ENCODE measurements around the gene ANO8.

ANO8 gene

GRCh38 chr19:17346109-17346671, 11.5 kb upstream of the ANO8 start:
- H3K4me1 ChIP-seq (ENCODE audit: control insufficient read depth, insufficient read depth, low read length, unreplicated experiment), result peaks cover 12% of the 10 kb centered on the region
- no peak overlapping the region for H2AFZ ChIP-seq (ENCODE audit: low read length, unreplicated experiment)
- H3K27ac ChIP-seq (ENCODE audit: low read depth, low read length), result no peak overlapping the region

GRCh38 chr19:17341845-17342244, 7.2 kb upstream of the ANO8 start:
- H3K27ac ChIP-seq (ENCODE audit: low read depth, low read length), result no peak overlapping the region
- no peaks in the 10 kb centered on the region for H3K27me3 ChIP-seq (ENCODE audit: insufficient read depth, low read length)
- H3K79me2 ChIP-seq (ENCODE audit: control insufficient read depth, insufficient read depth, low read length, unreplicated experiment), result peaks cover 3% of the 10 kb centered on the region
- no peak overlapping the region for H2AFZ ChIP-seq (ENCODE audit: low read length, unreplicated experiment)
- peaks cover 5% of the 10 kb centered on the region for H3K4me1 ChIP-seq (ENCODE audit: control insufficient read depth, insufficient read depth, low read length, unreplicated experiment)
- H3K4me3 ChIP-seq (ENCODE audit: low read depth, low read length), result no peak overlapping the region
- H3K36me3 ChIP-seq (ENCODE audit: insufficient read depth, low read length), result no peaks in the 10 kb centered on the region; the same call in 1 of the 2 replicates

More at GRCh38 chr19:17346109-17346671, 11.5 kb upstream of the ANO8 start:
- Histone ChIP-seq H3K79me2 (ENCODE audit: control insufficient read depth, insufficient read depth, low read length, unreplicated experiment) (no peaks in the 10 kb centered on the region), H3K27me3 (ENCODE audit: insufficient read depth, low read length) (no peaks in the 10 kb centered on the region), H3K36me3 (ENCODE audit: insufficient read depth, low read length) (no peaks in the 10 kb centered on the region), H3K4me3 (ENCODE audit: low read depth, low read length) (no peak overlapping the region)

- no peaks in the 10 kb centered on the region; the same call in 1 of the 2 replicates for H3K36me3 ChIP-seq (ENCODE audit: insufficient read depth, low read length)
- no peak overlapping the region for H3K4me3 ChIP-seq (ENCODE audit: low read depth, low read length)
- no peak overlapping the region for H2AFZ ChIP-seq (ENCODE audit: low read length, unreplicated experiment)
- H3K27ac ChIP-seq (ENCODE audit: low read depth, low read length), result no peak overlapping the region
- H3K4me1 ChIP-seq (ENCODE audit: control insufficient read depth, insufficient read depth, low read length, unreplicated experiment), result peaks cover 5% of the 10 kb centered on the region
- peaks cover 3% of the 10 kb centered on the region for H3K79me2 ChIP-seq (ENCODE audit: control insufficient read depth, insufficient read depth, low read length, unreplicated experiment)
- H3K27me3 ChIP-seq (ENCODE audit: insufficient read depth, low read length), result no peaks in the 10 kb centered on the region
Observed at GRCh38 chr19:17341386-17341785, 6.7 kb upstream of the ANO8 start.

GRCh38 chr19:17340871-17341357, 6.3 kb upstream of the ANO8 start:
- Histone ChIP-seq H3K4me1 (ENCODE audit: control insufficient read depth, insufficient read depth, low read length, unreplicated experiment) (peaks cover 5% of the 10 kb centered on the region), H2AFZ (ENCODE audit: low read length, unreplicated experiment) (no peak overlapping the region), H3K27ac (ENCODE audit: low read depth, low read length) (no peak overlapping the region), H3K27me3 (ENCODE audit: insufficient read depth, low read length) (no peaks in the 10 kb centered on the region), H3K36me3 (ENCODE audit: insufficient read depth, low read length) (no peaks in the 10 kb centered on the region; the same call in 1 of the 2 replicates), H3K4me3 (ENCODE audit: low read depth, low read length) (no peak overlapping the region), H3K79me2 (ENCODE audit: control insufficient read depth, insufficient read depth, low read length, unreplicated experiment) (peaks cover 3% of the 10 kb centered on the region)

GRCh38 chr19:17340302-17340870, 5.7 kb upstream of the ANO8 start:
- Histone ChIP-seq H3K36me3 (ENCODE audit: insufficient read depth, low read length) (no peaks in the 10 kb centered on the region; the same call in 1 of the 2 replicates), H3K4me1 (ENCODE audit: control insufficient read depth, insufficient read depth, low read length, unreplicated experiment) (peaks cover 5% of the 10 kb centered on the region), H3K27me3 (ENCODE audit: insufficient read depth, low read length) (no peaks in the 10 kb centered on the region), H3K27ac (ENCODE audit: low read depth, low read length) (no peak overlapping the region), H3K4me3 (ENCODE audit: low read depth, low read length) (no peak overlapping the region), H2AFZ (ENCODE audit: low read length, unreplicated experiment) (no peak overlapping the region), H3K79me2 (ENCODE audit: control insufficient read depth, insufficient read depth, low read length, unreplicated experiment) (peaks cover 3% of the 10 kb centered on the region)

GRCh38 chr19:17339088-17339741, 4.6 kb upstream of the ANO8 start:
- Histone ChIP-seq H3K27me3 (ENCODE audit: insufficient read depth, low read length) (no peaks in the 10 kb centered on the region), H2AFZ (ENCODE audit: low read length, unreplicated experiment) (no peak overlapping the region), H3K4me3 (ENCODE audit: low read depth, low read length) (no peak overlapping the region; the same call in 1 of the 2 replicates), H3K27ac (ENCODE audit: low read depth, low read length) (no peak overlapping the region), H3K4me1 (ENCODE audit: control insufficient read depth, insufficient read depth, low read length, unreplicated experiment) (peaks cover 5% of the 10 kb centered on the region), H3K36me3 (ENCODE audit: insufficient read depth, low read length) (no peaks in the 10 kb centered on the region; the same call in 1 of the 2 replicates), H3K79me2 (ENCODE audit: control insufficient read depth, insufficient read depth, low read length, unreplicated experiment) (peaks cover 3% of the 10 kb centered on the region)

- H3K4me3 ChIP-seq (ENCODE audit: low read depth, low read length), result peak overlapping the region; percentile 87
- peaks cover 3% of the 10 kb centered on the region for H3K79me2 ChIP-seq (ENCODE audit: control insufficient read depth, insufficient read depth, low read length, unreplicated experiment)
- H3K27ac ChIP-seq (ENCODE audit: low read depth, low read length), result no peak overlapping the region
- H2AFZ ChIP-seq (ENCODE audit: low read length, unreplicated experiment), result no peak overlapping the region
- H3K36me3 ChIP-seq (ENCODE audit: insufficient read depth, low read length), result no peaks in the 10 kb centered on the region; the same call in 1 of the 2 replicates
- H3K4me1 ChIP-seq (ENCODE audit: control insufficient read depth, insufficient read depth, low read length, unreplicated experiment), result peaks cover 5% of the 10 kb centered on the region
- H3K27me3 ChIP-seq (ENCODE audit: insufficient read depth, low read length), result no peaks in the 10 kb centered on the region
Observed at GRCh38 chr19:17338433-17339078, 3.9 kb upstream of the ANO8 start.

GRCh38 chr19:17337675-17338432, 3.2 kb upstream of the ANO8 start:
- Histone ChIP-seq H2AFZ (ENCODE audit: low read length, unreplicated experiment) (peak overlapping the region; percentile 96), H3K27me3 (ENCODE audit: insufficient read depth, low read length) (no peaks in the 10 kb centered on the region), H3K4me1 (ENCODE audit: control insufficient read depth, insufficient read depth, low read length, unreplicated experiment) (peaks cover 5% of the 10 kb centered on the region), H3K4me3 (ENCODE audit: low read depth, low read length) (peak overlapping the region; percentile 87), H3K27ac (ENCODE audit: low read depth, low read length) (peak overlapping the region; percentile 5; the same call in 1 of the 2 replicates), H3K79me2 (ENCODE audit: control insufficient read depth, insufficient read depth, low read length, unreplicated experiment) (peaks cover 3% of the 10 kb centered on the region), H3K36me3 (ENCODE audit: insufficient read depth, low read length) (no peaks in the 10 kb centered on the region; the same call in 1 of the 2 replicates)

GRCh38 chr19:17336872-17337674, 2.4 kb upstream of the ANO8 start, which contains the start of gene GTPBP3:
TSS of gene GTPBP3 (plus strand) at chr19:17337553. CDS start at chr19:17337612, 59 bp downstream.
- Histone ChIP-seq H3K27me3 (ENCODE audit: insufficient read depth, low read length) (no peaks in the 10 kb centered on the region), H3K36me3 (ENCODE audit: insufficient read depth, low read length) (no peaks in the 10 kb centered on the region; the same call in 1 of the 2 replicates), H3K27ac (ENCODE audit: low read depth, low read length) (peak within 1 kb of the TSS; percentile 73), H3K79me2 (ENCODE audit: control insufficient read depth, insufficient read depth, low read length, unreplicated experiment) (peaks cover 3% of the 10 kb centered on the region), H3K4me1 (ENCODE audit: control insufficient read depth, insufficient read depth, low read length, unreplicated experiment) (peaks cover 5% of the 10 kb centered on the region), H3K4me3 (ENCODE audit: low read depth, low read length) (peak within 1 kb of the TSS; percentile 87), H2AFZ (ENCODE audit: low read length, unreplicated experiment) (peak within 1 kb of the TSS; percentile 97)
